M059J (cell line): ENCODE measurements around the gene SLC39A5. TPM values are rescaled to one million over a fixed set of nuclear protein-coding genes. Genes with fewer than 3 reads are reported as not detected.
"Not testable (repeated sequence)": the region's sequence is repeated elsewhere in the genome, so short reads cannot be mapped to it uniquely, and the experiment has no call there.

Source experiments
- DNase-seq: peaks from one replicate; pipeline ENCODE4 v3.0.0-alpha.2; 2012; ENCODE audit warnings: low read depth
- total RNA-seq: library from RNA; depleted of rRNA; stranded (reverse); fragments of >200 nt; shearing (Covaris generic); gene quantifications from 2 replicates; pipeline ENCODE4 v1.2.3, GENCODE V29; 2014

The SLC39A5 gene
- total RNA-seq, 1 experiment from 2014 or later: not detected

DNA sequence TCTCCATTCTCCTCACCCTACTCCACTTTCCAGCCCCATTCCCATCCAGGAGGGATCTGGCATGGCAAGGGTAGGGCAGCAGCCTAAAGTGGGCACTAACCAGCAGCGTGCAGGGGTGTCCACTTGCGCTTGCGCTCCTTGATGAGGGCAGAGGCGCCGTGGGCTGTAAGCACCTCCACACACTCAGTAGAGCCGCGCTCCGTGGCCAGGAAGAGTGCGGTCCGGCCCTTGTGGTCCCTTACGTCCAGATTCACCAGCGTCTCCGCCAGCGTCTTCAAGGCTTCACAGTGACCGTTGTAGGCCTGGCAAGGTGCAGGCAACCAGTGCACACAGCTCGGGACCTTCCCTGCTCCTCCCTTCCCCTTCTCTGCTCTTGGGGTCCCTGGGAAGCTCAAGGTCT is 18.1 kb downstream of the SLC39A5 start:
- no peak for DNase-seq

DNA sequence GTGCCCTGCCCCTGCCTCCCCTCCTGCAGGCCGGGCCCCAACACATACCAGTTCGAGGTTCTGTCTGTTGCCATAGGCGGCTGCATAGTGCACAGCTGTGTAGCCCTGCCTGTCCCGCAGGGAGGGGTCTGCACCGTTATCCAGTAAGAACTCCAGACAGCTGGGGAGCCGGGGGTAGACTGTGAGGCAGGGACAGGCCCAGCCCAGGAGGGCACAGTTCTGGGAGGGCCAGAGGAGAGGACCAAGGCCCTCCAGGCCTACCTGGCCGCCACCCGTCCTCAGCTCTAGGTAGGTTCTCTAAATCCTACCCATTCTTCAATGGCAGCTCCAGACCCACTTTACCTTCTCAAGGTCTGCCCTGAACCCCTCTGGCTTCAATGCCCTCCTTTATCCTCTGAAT is 18.9 kb downstream of the SLC39A5 start:
- DNase-seq: no peak

DNA sequence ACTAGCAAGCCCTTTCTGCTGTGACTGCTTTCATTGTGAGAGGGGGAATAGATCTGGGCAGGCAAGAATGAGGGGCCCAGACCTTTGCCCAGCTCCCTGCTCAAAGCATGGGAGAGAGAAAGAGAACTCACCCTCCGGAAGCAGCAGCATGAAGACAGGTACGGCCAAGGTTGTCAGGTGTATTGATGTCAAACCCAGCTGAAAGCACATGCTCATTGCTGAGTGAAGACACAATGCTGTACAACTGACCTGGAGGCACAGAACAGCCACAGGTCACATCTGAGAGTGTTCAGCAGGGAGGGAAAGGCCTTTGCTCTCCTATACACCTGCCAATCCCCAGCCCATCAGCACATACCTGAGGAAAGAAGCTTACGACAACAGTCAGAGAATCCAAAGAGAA is 22.8 kb downstream of the SLC39A5 start:
- no peak for DNase-seq

DNA sequence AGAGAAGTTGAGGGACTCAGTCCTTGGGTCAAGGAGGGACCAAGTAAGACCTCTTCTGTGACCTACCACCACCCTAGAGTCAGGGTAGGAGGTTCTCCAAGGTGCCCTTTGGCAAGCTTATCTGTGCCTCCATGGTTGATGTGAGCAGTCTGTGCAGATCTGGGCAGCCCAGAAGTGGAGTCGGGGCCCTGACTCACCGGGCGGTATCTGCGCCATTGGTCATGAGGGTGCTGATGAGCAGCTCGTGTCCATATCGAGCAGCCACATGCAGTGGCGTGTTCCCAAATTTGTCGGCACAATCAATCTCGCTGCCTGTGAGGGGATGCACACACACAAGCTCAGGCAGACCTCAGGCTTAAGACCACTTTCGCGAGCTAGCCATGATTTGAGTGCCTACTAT is 23.2 kb downstream of the SLC39A5 start:
- no peak for DNase-seq

- DNase-seq: no peak
Measured at GRCh38 chr12:56255671-56256070, 25.8 kb downstream of the SLC39A5 start.

- DNase-seq: peak; percentile 74
Measured at GRCh38 chr12:56256326-56256960, 26.6 kb downstream of the SLC39A5 start.

DNA sequence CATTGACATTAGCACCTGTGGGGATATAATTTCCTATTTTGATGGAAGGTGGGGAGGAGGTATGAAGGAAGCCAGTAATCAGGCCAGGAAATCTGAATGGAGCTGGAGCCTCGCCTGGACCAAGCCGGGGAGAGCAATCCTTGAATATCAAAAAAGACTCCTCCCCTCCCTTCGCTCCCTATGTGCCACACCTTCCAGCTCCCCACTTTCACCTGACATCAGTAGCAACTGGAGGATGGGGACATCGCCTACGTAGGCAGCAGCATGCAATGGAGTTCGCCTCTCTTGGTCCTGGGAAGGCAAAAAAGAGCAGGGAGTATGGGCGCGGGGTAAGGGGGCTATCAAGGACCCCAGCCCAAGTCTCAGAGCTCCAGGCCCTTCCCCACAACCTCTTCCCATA is 27.2 kb downstream of the SLC39A5 start:
- DNase-seq: no peak

- DNase-seq: peak; percentile 49
Measured at GRCh38 chr12:56257491-56258067, 27.7 kb downstream of the SLC39A5 start.

DNA sequence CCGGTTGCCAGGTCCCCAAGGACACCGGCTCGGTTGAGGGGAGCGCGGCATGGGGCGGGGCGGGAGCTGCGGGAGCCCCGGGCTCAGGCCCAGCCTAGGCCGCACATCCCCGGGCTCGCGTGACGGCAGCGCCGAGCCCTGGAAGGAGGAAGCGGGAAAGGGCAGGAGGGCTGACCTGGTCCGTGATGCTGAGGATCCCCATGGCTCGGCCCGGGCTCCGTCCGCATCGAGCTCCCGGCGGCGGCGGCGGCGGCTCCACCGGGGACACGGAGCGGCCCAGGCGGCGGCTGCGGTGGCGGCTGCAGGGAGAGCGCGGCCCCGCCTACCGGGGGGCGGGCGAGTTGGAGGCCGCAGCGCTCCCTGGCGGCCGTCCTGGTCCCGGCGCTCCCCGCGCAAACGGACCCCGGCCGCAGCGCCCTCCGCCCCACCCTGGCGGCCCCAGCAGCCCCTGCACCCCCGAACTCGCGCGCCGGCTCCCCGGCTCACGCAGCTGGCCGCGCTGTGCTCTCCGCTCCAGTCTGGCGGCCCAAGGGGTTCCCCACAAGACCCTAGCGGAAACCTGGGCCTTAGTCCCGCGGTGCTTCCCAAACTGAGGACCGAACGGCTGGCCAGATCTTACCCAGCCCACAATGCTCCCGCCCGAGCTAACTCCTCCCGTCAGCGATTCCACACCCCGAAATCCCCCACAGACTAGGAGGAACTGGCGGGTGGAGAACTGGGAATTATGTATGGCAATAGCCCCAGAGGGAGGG is 28.4 kb downstream of the SLC39A5 start, which contains the start of gene ANKRD52:
Gene ANKRD52, minus strand, starts transcription at position 317 of the 752 bp plus-strand sequence. Its CDS starts 115 bp downstream, at position 202.
- DNase-seq: peak; percentile 72

DNA sequence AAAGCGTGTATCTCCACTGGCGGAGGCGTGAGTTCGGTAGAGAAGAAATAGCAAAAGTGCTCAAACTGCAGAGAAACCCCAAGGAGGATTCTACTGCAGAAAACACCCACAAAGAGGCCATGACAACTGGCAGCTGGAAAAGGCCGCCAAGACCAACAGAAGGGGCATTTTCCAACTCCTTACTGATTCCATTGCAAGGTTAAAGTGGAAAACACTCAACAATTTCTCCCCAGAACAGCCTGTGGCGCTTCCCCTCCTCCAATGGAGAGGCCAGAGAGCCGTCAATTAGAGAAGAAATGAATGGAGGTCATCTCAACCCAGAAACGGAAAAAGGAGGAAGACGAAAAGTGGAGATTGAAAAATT is 29.0 kb downstream of the SLC39A5 start:
- no peak for DNase-seq

- no peak for DNase-seq
Measured at GRCh38 chr12:56260380-56260779, 30.5 kb downstream of the SLC39A5 start.

GRCh38 chr12:56260921-56261320 is 31.1 kb downstream of the SLC39A5 start:
- DNase-seq: no peak

DNA sequence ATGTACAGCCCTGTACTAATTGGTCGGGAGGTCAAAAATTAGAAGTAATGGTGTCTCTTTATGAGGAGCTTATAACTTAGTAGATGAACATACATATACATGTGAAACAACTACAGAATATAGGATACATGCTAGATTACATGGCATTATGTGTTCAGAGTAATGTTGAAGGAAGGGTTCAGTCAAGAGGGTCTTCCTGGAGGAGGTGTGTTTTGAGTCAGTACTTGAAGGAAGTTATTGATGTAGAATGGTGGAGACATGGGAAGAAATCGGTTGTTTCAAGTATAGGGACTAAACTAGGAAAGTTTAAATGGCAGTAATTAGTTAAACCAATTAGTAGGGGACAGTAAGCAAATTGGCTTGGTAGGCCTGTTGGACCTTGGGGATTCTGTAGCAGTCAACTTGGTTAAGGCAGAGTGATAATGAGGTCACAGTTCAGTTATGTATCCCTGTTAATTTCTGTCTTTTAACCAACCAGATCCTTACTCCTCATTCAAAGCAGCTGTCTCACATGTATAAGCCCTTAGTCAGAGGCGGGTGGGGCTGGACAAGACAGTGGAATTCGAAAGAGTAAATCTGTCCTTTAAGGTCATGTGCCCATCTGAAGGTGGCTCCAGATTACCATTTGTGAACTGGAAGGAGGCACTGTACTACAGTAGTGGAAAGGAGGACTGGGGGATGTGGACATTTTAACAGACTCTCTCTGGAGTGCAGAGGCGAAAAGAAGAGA is 31.8 kb downstream of the SLC39A5 start:
- DNase-seq: peak; percentile 85

DNA sequence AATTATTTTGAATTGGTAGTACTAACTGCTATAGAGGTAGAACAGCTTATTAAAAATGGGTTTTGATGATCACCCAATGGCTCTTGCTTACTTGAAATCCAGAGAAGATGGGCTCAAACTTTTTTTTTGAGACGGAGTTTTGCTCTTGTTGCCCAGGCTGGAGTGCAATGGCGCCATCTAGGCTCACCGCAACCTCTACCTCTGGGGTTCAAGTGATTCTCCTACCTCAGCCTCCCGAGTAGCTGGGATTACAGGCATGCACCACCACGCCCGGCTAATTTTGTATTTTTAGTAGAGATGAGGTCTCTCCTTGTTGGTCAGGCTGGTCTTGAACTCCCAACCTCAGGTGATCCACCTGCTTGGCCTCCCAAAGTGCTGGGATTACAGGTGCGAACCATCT is 33.1 kb downstream of the SLC39A5 start:
- DNase-seq: not testable (repeated sequence)

DNA sequence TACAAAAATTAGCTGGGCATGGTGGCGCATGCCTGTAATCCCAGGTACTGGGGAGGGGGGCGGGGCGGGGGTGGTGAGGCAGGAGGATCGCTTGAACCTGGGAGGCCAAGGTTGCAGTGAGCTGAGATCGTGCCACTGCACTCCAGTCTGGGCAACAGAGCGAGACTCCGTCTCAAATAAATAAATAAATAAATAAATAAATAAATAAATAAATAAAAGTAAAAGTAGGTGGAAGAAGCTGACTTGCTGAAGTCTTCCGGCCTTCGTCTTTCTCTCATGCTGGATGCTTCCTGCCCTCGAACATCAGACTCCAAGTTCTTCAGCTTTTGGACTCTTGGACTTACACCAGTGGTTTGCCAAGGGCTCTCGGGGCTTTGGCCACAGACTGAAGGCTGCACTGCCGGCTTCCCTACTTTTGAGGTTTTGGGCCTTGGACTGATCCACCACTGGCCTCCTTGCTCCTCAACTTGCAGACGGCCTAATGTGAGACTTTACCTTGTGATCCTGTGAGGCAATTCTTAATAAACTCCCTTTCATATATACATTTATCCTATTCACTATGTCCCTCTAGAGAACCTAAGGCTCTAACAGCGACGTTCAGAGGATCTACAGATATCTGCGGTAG is 36.3 kb downstream of the SLC39A5 start:
- DNase-seq: peak; percentile 5

DNA sequence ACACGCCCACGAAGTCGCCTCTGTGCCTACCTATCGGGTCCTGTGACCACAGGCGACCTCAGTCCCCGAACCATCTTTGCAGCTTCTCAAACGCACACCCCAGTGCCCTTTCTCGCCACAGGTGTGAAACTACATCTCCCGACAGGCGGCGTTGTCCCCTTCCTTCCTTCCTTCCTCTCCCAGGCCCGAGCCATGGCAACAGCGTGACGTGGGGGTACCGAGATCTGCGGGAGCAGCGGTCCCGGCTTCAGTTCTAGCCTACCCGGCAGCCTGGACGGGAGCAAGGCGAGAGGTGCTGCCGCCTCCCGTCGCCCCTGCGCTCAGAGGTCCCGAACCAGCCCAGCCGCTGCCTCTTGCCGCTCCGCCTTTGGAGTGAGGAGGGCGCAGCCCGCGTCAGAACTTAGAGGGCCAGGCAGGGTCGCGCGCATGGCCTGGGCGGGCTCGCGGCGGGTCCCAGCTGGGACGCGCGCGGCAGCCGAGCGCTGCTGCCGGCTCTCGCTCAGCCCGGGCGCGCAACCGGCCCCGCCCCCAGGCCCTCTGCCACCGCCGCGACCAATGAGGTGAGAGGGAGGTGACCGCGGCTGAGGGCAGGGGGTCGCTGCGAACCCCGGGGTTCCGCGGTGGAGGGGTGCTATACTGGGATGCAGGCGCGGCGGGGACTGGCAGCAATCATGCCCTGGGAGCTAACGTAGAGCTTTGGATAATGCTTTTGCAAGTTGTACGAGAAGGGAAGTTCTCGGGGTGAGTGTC is 37.0 kb downstream of the SLC39A5 start, which contains the start of gene COQ10A:
Gene COQ10A, plus strand, starts transcription at position 250 of the 750 bp plus-strand sequence. Its CDS starts 177 bp downstream, at position 427.
- peak; percentile 86 for DNase-seq

GRCh38 chr12:56267443-56268071 is 37.7 kb downstream of the SLC39A5 start:
- DNase-seq: peak; percentile 13

DNA sequence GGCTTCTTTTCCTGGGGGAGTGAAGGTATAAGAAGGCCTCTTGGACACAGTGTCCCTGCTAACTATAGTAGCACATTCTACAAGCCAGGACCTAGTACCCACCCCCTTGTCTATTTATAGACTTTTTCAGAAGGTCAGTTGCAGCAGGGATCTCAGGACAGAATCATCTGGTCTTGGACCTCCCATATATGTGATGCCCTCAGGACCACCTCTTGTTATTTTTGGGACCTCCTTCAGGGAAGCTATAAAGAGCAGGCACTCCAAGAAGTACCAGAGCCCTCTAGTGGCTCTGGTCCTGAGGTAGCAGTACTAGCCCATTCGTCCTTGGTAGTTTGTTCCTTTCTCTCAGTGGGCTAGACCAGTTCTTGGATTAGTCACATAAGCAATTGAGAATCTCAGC is 41.2 kb downstream of the SLC39A5 start:
- peak; percentile 32 for DNase-seq

- not testable (repeated sequence) for DNase-seq
Measured at GRCh38 chr12:56272468-56272867, 42.6 kb downstream of the SLC39A5 start.

GRCh38 chr12:56274299-56274698 is 44.4 kb downstream of the SLC39A5 start:
- DNase-seq: no peak
